Right lobe of liver (tissue), 4 donors: ENCODE data around the gene CCT8L2.
"Not testable (repeated sequence)": the region's sequence is repeated elsewhere in the genome, so short reads cannot be mapped to it uniquely, and the experiment has no call there.

ENCODE experiments used
- POLR2A ChIP-seq: fragments of 450-650 bp; IDR thresholded peaks from one replicate; pipeline ENCODE4 v1.6.1; 2017; ENCODE audit warnings: antibody characterized with exemption, mild to moderate bottlenecking
- TF ChIP-seq, protein P1 (sequence below), 4 donors: fragments of 200-600 bp in 3 of 4; fragments of 450-650 bp in 1 of 4; IDR thresholded peaks; one replicate each; pipeline versions ENCODE4 v1.5.1 to v1.8.0; 2016 to 2022; ENCODE audit warnings: antibody characterized with exemption in 4 of 4, mild to moderate bottlenecking in 2 of 4
- donor health status: DM: no; HTN: no; CAD: no.
- donor health status: DM: no; HTN: no; CAD: no.
- donor health status: DM: no; HTN: yes; CAD: no.

DNA sequence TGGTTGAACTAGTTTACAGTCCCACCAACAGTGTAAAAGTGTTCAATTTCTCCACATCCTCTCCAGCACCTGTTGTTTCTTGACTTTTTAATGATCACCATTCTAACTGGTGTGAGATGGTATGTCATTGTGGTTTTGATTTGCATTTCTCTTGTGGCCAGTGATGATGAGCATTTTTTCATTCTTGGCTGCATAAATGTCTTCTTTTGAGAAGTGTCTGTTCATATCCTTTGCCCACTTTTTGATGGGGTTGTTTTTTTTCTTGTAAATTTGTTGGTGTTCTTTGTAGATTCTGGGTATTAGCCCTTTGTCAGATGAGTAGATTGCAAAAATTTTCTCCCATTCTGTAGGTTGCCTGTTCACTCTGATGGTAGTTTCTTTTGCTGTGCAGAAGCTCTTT is 41.5 kb upstream of the CCT8L2 start:
- TF ChIP-seq, protein P1, sequence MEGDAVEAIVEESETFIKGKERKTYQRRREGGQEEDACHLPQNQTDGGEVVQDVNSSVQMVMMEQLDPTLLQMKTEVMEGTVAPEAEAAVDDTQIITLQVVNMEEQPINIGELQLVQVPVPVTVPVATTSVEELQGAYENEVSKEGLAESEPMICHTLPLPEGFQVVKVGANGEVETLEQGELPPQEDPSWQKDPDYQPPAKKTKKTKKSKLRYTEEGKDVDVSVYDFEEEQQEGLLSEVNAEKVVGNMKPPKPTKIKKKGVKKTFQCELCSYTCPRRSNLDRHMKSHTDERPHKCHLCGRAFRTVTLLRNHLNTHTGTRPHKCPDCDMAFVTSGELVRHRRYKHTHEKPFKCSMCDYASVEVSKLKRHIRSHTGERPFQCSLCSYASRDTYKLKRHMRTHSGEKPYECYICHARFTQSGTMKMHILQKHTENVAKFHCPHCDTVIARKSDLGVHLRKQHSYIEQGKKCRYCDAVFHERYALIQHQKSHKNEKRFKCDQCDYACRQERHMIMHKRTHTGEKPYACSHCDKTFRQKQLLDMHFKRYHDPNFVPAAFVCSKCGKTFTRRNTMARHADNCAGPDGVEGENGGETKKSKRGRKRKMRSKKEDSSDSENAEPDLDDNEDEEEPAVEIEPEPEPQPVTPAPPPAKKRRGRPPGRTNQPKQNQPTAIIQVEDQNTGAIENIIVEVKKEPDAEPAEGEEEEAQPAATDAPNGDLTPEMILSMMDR (IDR thresholded peaks at IDR 0.05): not testable (repeated sequence)
- TF ChIP-seq POLR2A: not testable (repeated sequence)
